Measurements from ENCODE around the gene DBI. TPM values are rescaled to one million over a fixed set of nuclear protein-coding genes. Genes with fewer than 3 reads are reported as not detected.
A peak's percentile ranks its signal among the peaks of the same experiment; 100 is the strongest.

DBI gene
- polyA plus RNA-seq, 1 of the 3 experiments (the other 2 are of a cell fraction), result 150 TPM

DNA sequence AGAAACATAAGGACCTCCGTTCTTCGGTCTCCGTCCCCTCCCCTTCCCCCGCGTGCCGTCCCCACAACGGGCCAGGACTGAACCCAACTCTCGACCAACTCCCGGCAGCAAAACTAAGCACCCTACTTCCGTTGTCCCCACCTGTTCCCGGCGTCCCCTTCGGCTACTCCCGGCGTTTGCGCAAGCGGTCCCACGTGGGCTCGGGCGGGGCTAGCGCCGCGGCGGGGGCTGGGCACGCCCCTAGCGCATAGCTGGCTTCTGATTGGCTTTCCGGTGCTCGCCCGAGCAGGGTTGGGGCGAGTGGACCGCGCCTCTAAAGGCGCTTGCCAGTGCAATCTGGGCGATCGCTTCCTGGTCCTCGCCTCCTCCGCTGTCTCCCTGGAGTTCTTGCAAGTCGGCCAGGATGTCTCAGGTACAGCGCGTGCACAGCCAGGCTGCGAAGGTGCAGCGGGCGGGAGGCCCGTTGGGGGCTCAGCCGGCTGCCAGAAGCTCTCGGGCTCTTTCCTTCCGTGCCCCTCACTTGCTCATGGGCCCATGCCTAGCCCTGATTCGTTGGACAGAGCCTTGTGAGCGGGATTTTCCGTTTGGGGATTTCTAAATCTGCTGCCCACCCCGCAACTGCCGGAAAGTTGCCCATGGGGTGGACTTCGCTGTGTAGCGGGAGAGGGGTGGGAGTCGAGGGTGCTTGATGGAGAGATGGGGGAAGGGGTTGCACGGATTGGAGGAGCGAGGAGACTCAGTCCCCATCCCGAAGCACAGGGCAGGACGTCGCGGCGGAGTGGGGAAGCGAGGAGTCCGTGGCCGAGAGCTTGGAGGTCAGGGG is at the start of gene DBI, which contains the start of gene C2orf76 (continued):
- no peak for TF ChIP-seq EZH2phosphoT487 (IDR thresholded peaks at IDR 0.05; ENCODE audit: borderline replicate concordance, low read depth)
- TF ChIP-seq, protein P1, sequence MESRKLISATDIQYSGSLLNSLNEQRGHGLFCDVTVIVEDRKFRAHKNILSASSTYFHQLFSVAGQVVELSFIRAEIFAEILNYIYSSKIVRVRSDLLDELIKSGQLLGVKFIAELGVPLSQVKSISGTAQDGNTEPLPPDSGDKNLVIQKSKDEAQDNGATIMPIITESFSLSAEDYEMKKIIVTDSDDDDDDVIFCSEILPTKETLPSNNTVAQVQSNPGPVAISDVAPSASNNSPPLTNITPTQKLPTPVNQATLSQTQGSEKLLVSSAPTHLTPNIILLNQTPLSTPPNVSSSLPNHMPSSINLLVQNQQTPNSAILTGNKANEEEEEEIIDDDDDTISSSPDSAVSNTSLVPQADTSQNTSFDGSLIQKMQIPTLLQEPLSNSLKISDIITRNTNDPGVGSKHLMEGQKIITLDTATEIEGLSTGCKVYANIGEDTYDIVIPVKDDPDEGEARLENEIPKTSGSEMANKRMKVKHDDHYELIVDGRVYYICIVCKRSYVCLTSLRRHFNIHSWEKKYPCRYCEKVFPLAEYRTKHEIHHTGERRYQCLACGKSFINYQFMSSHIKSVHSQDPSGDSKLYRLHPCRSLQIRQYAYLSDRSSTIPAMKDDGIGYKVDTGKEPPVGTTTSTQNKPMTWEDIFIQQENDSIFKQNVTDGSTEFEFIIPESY (IDR thresholded peaks at IDR 0.05; ENCODE audit: borderline replicate concordance, low read depth), result no peak
- TF ChIP-seq, protein P2, sequence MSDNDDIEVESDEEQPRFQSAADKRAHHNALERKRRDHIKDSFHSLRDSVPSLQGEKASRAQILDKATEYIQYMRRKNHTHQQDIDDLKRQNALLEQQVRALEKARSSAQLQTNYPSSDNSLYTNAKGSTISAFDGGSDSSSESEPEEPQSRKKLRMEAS (IDR thresholded peaks at IDR 0.05; ENCODE audit: low read depth), result peak; percentile 85
- peak; percentile 83 for TF ChIP-seq TAF1 (IDR thresholded peaks at IDR 0.05; ENCODE audit: borderline replicate concordance, low read depth, low read length)
- TF ChIP-seq TEAD4 (IDR thresholded peaks at IDR 0.05; ENCODE audit: borderline replicate concordance, insufficient read depth), result 0 out of 2 replicates have a peak, but pooled peaks have one; percentile 14
- no peak for TF ChIP-seq SIN3A (IDR thresholded peaks at IDR 0.05; ENCODE audit: borderline replicate concordance, low read depth, low read length)
- no peak for TF ChIP-seq JUND (IDR thresholded peaks at IDR 0.05)
- TF ChIP-seq SMC3 (IDR thresholded peaks at IDR 0.05; ENCODE audit: low read depth, low read length), result no peak
- no peak for TF ChIP-seq RXRA (IDR thresholded peaks at IDR 0.05; ENCODE audit: borderline replicate concordance, low read depth)
- peak; percentile 53; the same call in 1 of the 2 replicates for TF ChIP-seq RCOR1 (IDR thresholded peaks at IDR 0.05; ENCODE audit: low read length)

DNA sequence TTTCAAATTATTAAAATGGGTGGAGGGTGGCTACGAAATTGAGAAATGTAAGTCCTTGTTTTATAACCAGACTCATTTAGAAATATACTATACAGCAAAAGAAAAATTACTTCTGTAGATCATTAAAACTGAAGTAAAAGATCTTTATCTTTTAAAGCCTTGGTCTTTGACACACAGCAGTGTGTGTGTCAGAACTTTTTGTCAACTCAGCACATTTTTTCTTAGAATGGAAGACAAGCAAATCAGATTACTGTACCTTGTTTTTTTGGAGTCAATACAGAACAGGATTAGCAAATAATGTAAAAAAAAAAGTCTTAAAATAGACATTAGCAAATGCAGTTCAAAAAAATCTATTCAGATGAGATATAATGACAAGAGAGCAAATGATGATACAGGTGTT is 49.2 kb upstream of the DBI start:
- H3K9me3 ChIP-seq, result no peaks in the 10 kb centered on the region
- H3K4me2 ChIP-seq, result no peak overlapping the region
- no peak overlapping the region for H2AFZ ChIP-seq (ENCODE audit: low read depth)
- H3K9ac ChIP-seq, result no peak overlapping the region
- no peaks in the 10 kb centered on the region for H3K9me2 ChIP-seq
- H3K36me3 ChIP-seq (replicated peaks in 1 of 2; ENCODE audit: control insufficient read depth in 1 of 2, insufficient read depth in 2 of 2, low read length in 1 of 2), result no peaks in the 10 kb centered on the region
- no peaks in the 10 kb centered on the region for H3K27me3 ChIP-seq (ENCODE audit: insufficient read depth)
- H3K4me3 ChIP-seq (ENCODE audit: low read depth in 2 of 2, low read length in 1 of 2), result no peak overlapping the region
- CTCF ChIA-PET, result no interaction called here
- H3K4me1 ChIP-seq (ENCODE audit: control insufficient read depth in 1 of 2, insufficient read depth in 2 of 2, low read depth in 1 of 2, low read length in 1 of 2), result no peaks in the 10 kb centered on the region; a peak in 1 of 4 replicates
- no peak for TF ChIP-seq TCF12 (IDR thresholded peaks at IDR 0.05)
- TF ChIP-seq, protein P3, sequence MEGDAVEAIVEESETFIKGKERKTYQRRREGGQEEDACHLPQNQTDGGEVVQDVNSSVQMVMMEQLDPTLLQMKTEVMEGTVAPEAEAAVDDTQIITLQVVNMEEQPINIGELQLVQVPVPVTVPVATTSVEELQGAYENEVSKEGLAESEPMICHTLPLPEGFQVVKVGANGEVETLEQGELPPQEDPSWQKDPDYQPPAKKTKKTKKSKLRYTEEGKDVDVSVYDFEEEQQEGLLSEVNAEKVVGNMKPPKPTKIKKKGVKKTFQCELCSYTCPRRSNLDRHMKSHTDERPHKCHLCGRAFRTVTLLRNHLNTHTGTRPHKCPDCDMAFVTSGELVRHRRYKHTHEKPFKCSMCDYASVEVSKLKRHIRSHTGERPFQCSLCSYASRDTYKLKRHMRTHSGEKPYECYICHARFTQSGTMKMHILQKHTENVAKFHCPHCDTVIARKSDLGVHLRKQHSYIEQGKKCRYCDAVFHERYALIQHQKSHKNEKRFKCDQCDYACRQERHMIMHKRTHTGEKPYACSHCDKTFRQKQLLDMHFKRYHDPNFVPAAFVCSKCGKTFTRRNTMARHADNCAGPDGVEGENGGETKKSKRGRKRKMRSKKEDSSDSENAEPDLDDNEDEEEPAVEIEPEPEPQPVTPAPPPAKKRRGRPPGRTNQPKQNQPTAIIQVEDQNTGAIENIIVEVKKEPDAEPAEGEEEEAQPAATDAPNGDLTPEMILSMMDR (IDR thresholded peaks at IDR 0.05), result no peak
- no peak for TF ChIP-seq ELF1 (IDR thresholded peaks at IDR 0.05)
- TF ChIP-seq MEF2A (IDR thresholded peaks at IDR 0.05; ENCODE audit: borderline replicate concordance, low read depth), result no peak
- TF ChIP-seq, protein P4, sequence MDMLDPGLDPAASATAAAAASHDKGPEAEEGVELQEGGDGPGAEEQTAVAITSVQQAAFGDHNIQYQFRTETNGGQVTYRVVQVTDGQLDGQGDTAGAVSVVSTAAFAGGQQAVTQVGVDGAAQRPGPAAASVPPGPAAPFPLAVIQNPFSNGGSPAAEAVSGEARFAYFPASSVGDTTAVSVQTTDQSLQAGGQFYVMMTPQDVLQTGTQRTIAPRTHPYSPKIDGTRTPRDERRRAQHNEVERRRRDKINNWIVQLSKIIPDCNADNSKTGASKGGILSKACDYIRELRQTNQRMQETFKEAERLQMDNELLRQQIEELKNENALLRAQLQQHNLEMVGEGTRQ (IDR thresholded peaks at IDR 0.05; ENCODE audit: borderline replicate concordance, low read depth, low read length), result no peak
- TF ChIP-seq POLR2AphosphoS5 (IDR thresholded peaks at IDR 0.05; ENCODE audit: low read depth, low read length), result no peak
- no peak for TF ChIP-seq EP300 (IDR thresholded peaks at IDR 0.05; ENCODE audit: borderline replicate concordance in 1 of 2, low read depth in 1 of 2, low read length in 1 of 2)
- TF ChIP-seq RXRA (IDR thresholded peaks at IDR 0.05; ENCODE audit: borderline replicate concordance, low read depth), result no peak
- TF ChIP-seq YY1 (IDR thresholded peaks at IDR 0.05; ENCODE audit: low read depth), result no peak
- TF ChIP-seq JUND (IDR thresholded peaks at IDR 0.05), result no peak
- no peak for TF ChIP-seq EZH2phosphoT487 (IDR thresholded peaks at IDR 0.05; ENCODE audit: borderline replicate concordance, low read depth)
- TF ChIP-seq NRF1 (IDR thresholded peaks at IDR 0.05; ENCODE audit: low read depth, low read length), result no peak
- no peak for TF ChIP-seq MXI1 (IDR thresholded peaks at IDR 0.05; ENCODE audit: low read depth, low read length)
- TF ChIP-seq, protein P5, sequence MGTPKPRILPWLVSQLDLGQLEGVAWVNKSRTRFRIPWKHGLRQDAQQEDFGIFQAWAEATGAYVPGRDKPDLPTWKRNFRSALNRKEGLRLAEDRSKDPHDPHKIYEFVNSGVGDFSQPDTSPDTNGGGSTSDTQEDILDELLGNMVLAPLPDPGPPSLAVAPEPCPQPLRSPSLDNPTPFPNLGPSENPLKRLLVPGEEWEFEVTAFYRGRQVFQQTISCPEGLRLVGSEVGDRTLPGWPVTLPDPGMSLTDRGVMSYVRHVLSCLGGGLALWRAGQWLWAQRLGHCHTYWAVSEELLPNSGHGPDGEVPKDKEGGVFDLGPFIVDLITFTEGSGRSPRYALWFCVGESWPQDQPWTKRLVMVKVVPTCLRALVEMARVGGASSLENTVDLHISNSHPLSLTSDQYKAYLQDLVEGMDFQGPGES (IDR thresholded peaks at IDR 0.05; ENCODE audit: low read depth, low read length), result no peak
- no peak for TF ChIP-seq TEAD4 (IDR thresholded peaks at IDR 0.05; ENCODE audit: borderline replicate concordance, insufficient read depth)
- no peak for TF ChIP-seq NFIC (IDR thresholded peaks at IDR 0.05; ENCODE audit: borderline replicate concordance)
- TF ChIP-seq SIN3A (IDR thresholded peaks at IDR 0.05; ENCODE audit: borderline replicate concordance, low read depth, low read length), result no peak
- H3K79me2 ChIP-seq (ENCODE audit: insufficient read depth), result no peaks in the 10 kb centered on the region
- no peak for DNase-seq
- POLR2A ChIA-PET, result no interaction called here
- H4K20me1 ChIP-seq (ENCODE audit: insufficient read depth), result no peaks in the 10 kb centered on the region
- 96% methylated on average over 1 of the region's 1 CpG for WGBS (ENCODE audit: low lambda C conversion rate)
- no peak overlapping the region for H3K27ac ChIP-seq (ENCODE audit: low read depth in 2 of 2, low read length in 1 of 2)
- H3F3A ChIP-seq (replicated peaks; ENCODE audit: insufficient read depth), result no peaks in the 10 kb centered on the region

Data from SK-N-SH (cell line).